ENCODE data around the gene CASP7. TPM values are rescaled to one million over a fixed set of nuclear protein-coding genes. Genes with fewer than 3 reads are reported as not detected.

Gene CASP7
- total and polyA plus RNA-seq, 10 of the 15 experiments (the other 5 are each of a cell fraction or from before 2014, with no cell fraction given): 23.7 to 34.4 (median 28.7) TPM

- SMC1A ChIA-PET (ENCODE audit: uncharacterized antibody, unreplicated experiment): interaction anchor here (0.8 to 1.7 kb wide), 3 partner anchors 26 to 487 kb away, joined by 3 to 4 read pairs (median 4); partner anchors contain the start of gene CCDC186
- Histone ChIP-seq H3K4me3 (no peak overlapping the region), H3K79me2 (ENCODE audit: control insufficient read depth, insufficient read depth, low read length) (peaks cover 46% of the 10 kb centered on the region), H3K36me3 (ENCODE audit: control insufficient read depth in 2 of 2, insufficient read depth in 2 of 2, low read length in 1 of 2) (peaks cover 0 to 3% of the 10 kb centered on the region in 2 experiments; a peak in 2 of 4 replicates), H3K27ac (ENCODE audit: control insufficient read depth, insufficient read depth) (no peak overlapping the region), H3K4me1 (ENCODE audit: control insufficient read depth, insufficient read depth, low read length) (peaks cover 19% of the 10 kb centered on the region), H4K20me1 (ENCODE audit: control insufficient read depth, insufficient read depth) (no peaks in the 10 kb centered on the region), H3K27me3 (replicated peaks in 1 of 2; ENCODE audit: control insufficient read depth in 2 of 2, insufficient read depth in 2 of 2, low read length in 1 of 2) (no peaks in the 10 kb centered on the region), H3K9me3 (replicated peaks; ENCODE audit: control insufficient read depth, insufficient read depth, low read length) (peaks cover 19% of the 10 kb centered on the region), H2AFZ (ENCODE audit: control insufficient read depth, low read depth, low read length) (no peak overlapping the region), H3K9ac (ENCODE audit: control insufficient read depth, insufficient read depth, low read length) (no peak overlapping the region), H3K4me2 (ENCODE audit: control insufficient read depth, insufficient read depth) (no peak overlapping the region)
- TF ChIP-seq KLF5 (IDR thresholded peaks at IDR 0.05; ENCODE audit: partially characterized antibody) (peak; percentile 48), ZNF217 (IDR thresholded peaks at IDR 0.05) (no peak), SREBF2 (IDR thresholded peaks at IDR 0.05; ENCODE audit: low read length) (no peak), CBX5 (IDR thresholded peaks at IDR 0.05; ENCODE audit: low read depth) (peak; percentile 60; the same call in 1 of the 2 replicates), RELB (IDR thresholded peaks at IDR 0.05; ENCODE audit: low read depth) (0 out of 2 replicates have a peak, but pooled peaks have one; percentile 25), ETV6 (conservative IDR thresholded peaks at IDR 0.05 in 1 of 2, IDR thresholded peaks at IDR 0.05 in 1 of 2; ENCODE audit: borderline replicate concordance in 1 of 2, low read depth in 1 of 2) (no peak)
- RAD21 ChIA-PET (ENCODE audit: unreplicated experiment): no interaction called here
- ATAC-seq: no peak
- POLR2A ChIA-PET: no interaction called here
- intact Hi-C loops (cut with micrococcal nuclease; ENCODE audit: unreplicated experiment) (no loop called here), in situ Hi-C loops (cut with MboI) (loop anchor here (25.0 kb wide), 1 partner anchor 1125 kb away; the partner anchor contains the start of gene FHIP2A)
- FAIRE-seq: no peak
- no peak for DNase-seq (ENCODE audit: low read depth, low spot score)
- WGBS (ENCODE audit: insufficient coverage, insufficient replicate concordance, low lambda C conversion rate, missing lambda C conversion rate): 93% methylated on average over 4 of the region's 4 CpGs
- BruUV-seq (replicated peaks): no TSS peak
- CTCF ChIA-PET: interaction anchor here (1.2 to 1.5 kb wide), 3 partner anchors 17 to 19 kb away, joined by 4 to 5 read pairs (median 5); no protein-coding TSS in a partner anchor
These were observed 7.3 kb downstream of the CASP7 start for GRCh38 chr10:113687037-113687436.
